K562 (cell line): ENCODE results near the gene CLDND2. TPM values are rescaled to one million over a fixed set of nuclear protein-coding genes. Genes with fewer than 3 reads are reported as not detected.

Source experiments
- BDP1 ChIP-seq: IDR thresholded peaks from 3 replicates; pipeline ENCODE4 v1.6.1; 2011; ENCODE audit not compliant: insufficient read length, insufficient read depth
- CBX3 ChIP-seq, 2 experiments: IDR thresholded peaks; 1 replicate in 1 of 2; 2 replicates in 1 of 2; pipeline ENCODE4 v1.6.1; 2012; ENCODE audit warnings: inconsistent platforms in 2 of 2, low read length in 2 of 2, borderline replicate concordance in 1 of 2, control low read depth in 1 of 2
- ERF ChIP-seq: fragments of 450-650 bp; formaldehyde crosslinking; IDR thresholded peaks from 2 replicates; pipeline ENCODE4 v1.4.0; 2020; ENCODE audit warnings: mild to moderate bottlenecking, mixed read lengths
- FOXA3 ChIP-seq, 2 experiments: fragments of 450-650 bp in 1 of 2; sonication (generic) in 1 of 2; formaldehyde crosslinking; IDR thresholded peaks in 1 of 2; conservative IDR thresholded peaks in 1 of 2; 2 replicates each; pipeline versions ENCODE4 v1.4.0 to v1.8.0; 2020 to 2022; ENCODE audit warnings: mild to moderate bottlenecking in 2 of 2, missing genetic modification reagents in 1 of 2
- GABPA ChIP-seq: fragments of 200-800 bp; sonication (Bioruptor generic); conservative IDR thresholded peaks from 2 replicates; pipeline ENCODE4 v1.6.1; 2016; ENCODE audit warnings: low read depth, missing genetic modification characterization, missing compliant biosample characterization
- HDAC8 ChIP-seq: fragments of 450-650 bp; IDR thresholded peaks from 2 replicates; pipeline ENCODE4 v1.6.1; 2016; ENCODE audit warnings: mild to moderate bottlenecking, missing genetic modification characterization, moderate library complexity, missing compliant biosample characterization
- NCOR1 ChIP-seq: fragments of 450-650 bp; IDR thresholded peaks from 2 replicates; pipeline ENCODE4 v1.6.1; 2016; ENCODE audit warnings: mild to moderate bottlenecking, moderate library complexity
- NFRKB ChIP-seq: fragments of 450-650 bp; IDR thresholded peaks from 2 replicates; pipeline ENCODE4 v1.6.1; 2016; ENCODE audit warnings: low read depth
- RAD51 ChIP-seq: fragments of 450-650 bp; IDR thresholded peaks from 2 replicates; pipeline ENCODE4 v1.7.1; 2016; ENCODE audit warnings: low read depth, mild to moderate bottlenecking, borderline replicate concordance
- SIN3B ChIP-seq: fragments of 450-650 bp; IDR thresholded peaks from 2 replicates; pipeline ENCODE4 v1.6.1; 2017; ENCODE audit warnings: low read depth, mild to moderate bottlenecking, moderate library complexity
- SMAD4 ChIP-seq: fragments of 250-450 bp; sonication (Bioruptor Pico); conservative IDR thresholded peaks from 2 replicates; pipeline ENCODE4 v1.8.0; 2021; ENCODE audit warnings: inconsistent platforms, mild to moderate bottlenecking, moderate library complexity
- TCF7 ChIP-seq: sonication (generic); IDR thresholded peaks from 2 replicates; pipeline ENCODE4 v1.6.1; 2016; ENCODE audit warnings: antibody characterized with exemption, borderline replicate concordance
- ZNF354B ChIP-seq: fragments of 250-450 bp; sonication (Bioruptor Pico); IDR thresholded peaks from 2 replicates; pipeline ENCODE4 v1.4.0; 2020
- polyA plus RNA-seq, 8 experiments: library from polyadenylated mRNA; depleted of rRNA in 4 of 8; stranded (reverse) in 5 of 8; unstranded in 3 of 8; fragments of >200 nt; fragmentation: Nextera tagmentation in 2 of 8; fragmentation: Illumina TruSeq in 1 of 8; extraction: Ambion mirVana in 2 of 8; extraction: Trizol in 1 of 8; gene quantifications; 2 replicates each; pipeline versions ENCODE4 v1.2.1 to v1.2.3, GENCODE V29; 2011 to 2014; ENCODE audit warnings: inconsistent platforms in 1 of 8, missing spikeins in 1 of 8
- total RNA-seq, 7 experiments: library from RNA; depleted of rRNA in 6 of 7; stranded (reverse); fragments of >200 nt in 6 of 7; fragmentation: Illumina TruSeq in 2 of 7; extraction: Trizol in 2 of 7; gene quantifications; 2 replicates each; pipeline versions ENCODE4 v1.2.1 to v1.2.3, GENCODE V29; 2011 to 2021; ENCODE audit warnings: low replicate concordance in 1 of 7
- TF ChIP-seq, protein P1 (sequence below): fragments of 250-450 bp; sonication (Bioruptor Pico); IDR thresholded peaks from 2 replicates; pipeline ENCODE4 v1.4.0; 2020
- TF ChIP-seq, protein P2 (sequence below): IDR thresholded peaks from 2 replicates; pipeline ENCODE4 v1.6.1; 2016; ENCODE audit warnings: missing genetic modification characterization, missing compliant biosample characterization
- TF ChIP-seq, protein P3 (sequence below): sonication (generic); formaldehyde crosslinking; IDR thresholded peaks from 2 replicates; pipeline ENCODE4 v1.9.0; 2022; ENCODE audit warnings: mild to moderate bottlenecking, missing genetic modification reagents
- TF ChIP-seq, protein P4 (sequence below): fragments of 450-650 bp; IDR thresholded peaks from 2 replicates; pipeline ENCODE4 v1.6.1; 2016; ENCODE audit warnings: low read depth

CLDND2 gene
- total and polyA plus RNA-seq, 9 of the 15 experiments (the other 6 are each of a cell fraction or from before 2014, with no cell fraction given): 0.45 to 4.0 (median 1.2) TPM; not detected in 3

GRCh38 chr19:51323481-51324166, 45.2 kb downstream of the CLDND2 start (continued):
- TF ChIP-seq, protein P1, sequence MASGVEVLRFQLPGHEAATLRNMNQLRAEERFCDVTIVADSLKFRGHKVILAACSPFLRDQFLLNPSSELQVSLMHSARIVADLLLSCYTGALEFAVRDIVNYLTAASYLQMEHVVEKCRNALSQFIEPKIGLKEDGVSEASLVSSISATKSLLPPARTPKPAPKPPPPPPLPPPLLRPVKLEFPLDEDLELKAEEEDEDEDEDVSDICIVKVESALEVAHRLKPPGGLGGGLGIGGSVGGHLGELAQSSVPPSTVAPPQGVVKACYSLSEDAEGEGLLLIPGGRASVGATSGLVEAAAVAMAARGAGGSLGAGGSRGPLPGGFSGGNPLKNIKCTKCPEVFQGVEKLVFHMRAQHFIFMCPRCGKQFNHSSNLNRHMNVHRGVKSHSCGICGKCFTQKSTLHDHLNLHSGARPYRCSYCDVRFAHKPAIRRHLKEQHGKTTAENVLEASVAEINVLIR (CRISPR knock-in tag): no peak
- TF ChIP-seq HDAC8 (no peak), CBX3 (IDR thresholded peaks at IDR 0.05; ENCODE audit: borderline replicate concordance in 1 of 2, low read length in 2 of 2) (no peak), NFRKB (no peak), BDP1 (no peak), NCOR1 (no peak), ZNF354B (CRISPR knock-in tag) (no peak), SMAD4 (CRISPR knock-in tag) (no peak), ERF (no peak), RAD51 (peak; percentile 27; the same call in 1 of the 2 replicates), SIN3B (no peak), GABPA (tag) (no peak), TCF7 (no peak), FOXA3 (CRISPR knock-in tag; conservative IDR thresholded peaks at IDR 0.05 in 1 of 2, IDR thresholded peaks at IDR 0.05 in 1 of 2) (no peak)
- TF ChIP-seq, protein P2, sequence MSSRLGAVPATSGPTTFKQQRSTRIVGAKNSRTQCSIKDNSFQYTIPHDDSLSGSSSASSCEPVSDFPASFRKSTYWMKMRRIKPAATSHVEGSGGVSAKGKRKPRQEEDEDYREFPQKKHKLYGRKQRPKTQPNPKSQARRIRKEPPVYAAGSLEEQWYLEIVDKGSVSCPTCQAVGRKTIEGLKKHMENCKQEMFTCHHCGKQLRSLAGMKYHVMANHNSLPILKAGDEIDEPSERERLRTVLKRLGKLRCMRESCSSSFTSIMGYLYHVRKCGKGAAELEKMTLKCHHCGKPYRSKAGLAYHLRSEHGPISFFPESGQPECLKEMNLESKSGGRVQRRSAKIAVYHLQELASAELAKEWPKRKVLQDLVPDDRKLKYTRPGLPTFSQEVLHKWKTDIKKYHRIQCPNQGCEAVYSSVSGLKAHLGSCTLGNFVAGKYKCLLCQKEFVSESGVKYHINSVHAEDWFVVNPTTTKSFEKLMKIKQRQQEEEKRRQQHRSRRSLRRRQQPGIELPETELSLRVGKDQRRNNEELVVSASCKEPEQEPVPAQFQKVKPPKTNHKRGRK (tag): no peak
- TF ChIP-seq, protein P3, sequence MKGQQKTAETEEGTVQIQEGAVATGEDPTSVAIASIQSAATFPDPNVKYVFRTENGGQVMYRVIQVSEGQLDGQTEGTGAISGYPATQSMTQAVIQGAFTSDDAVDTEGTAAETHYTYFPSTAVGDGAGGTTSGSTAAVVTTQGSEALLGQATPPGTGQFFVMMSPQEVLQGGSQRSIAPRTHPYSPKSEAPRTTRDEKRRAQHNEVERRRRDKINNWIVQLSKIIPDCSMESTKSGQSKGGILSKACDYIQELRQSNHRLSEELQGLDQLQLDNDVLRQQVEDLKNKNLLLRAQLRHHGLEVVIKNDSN (CRISPR knock-in tag): peak; percentile 66
- TF ChIP-seq, protein P4, sequence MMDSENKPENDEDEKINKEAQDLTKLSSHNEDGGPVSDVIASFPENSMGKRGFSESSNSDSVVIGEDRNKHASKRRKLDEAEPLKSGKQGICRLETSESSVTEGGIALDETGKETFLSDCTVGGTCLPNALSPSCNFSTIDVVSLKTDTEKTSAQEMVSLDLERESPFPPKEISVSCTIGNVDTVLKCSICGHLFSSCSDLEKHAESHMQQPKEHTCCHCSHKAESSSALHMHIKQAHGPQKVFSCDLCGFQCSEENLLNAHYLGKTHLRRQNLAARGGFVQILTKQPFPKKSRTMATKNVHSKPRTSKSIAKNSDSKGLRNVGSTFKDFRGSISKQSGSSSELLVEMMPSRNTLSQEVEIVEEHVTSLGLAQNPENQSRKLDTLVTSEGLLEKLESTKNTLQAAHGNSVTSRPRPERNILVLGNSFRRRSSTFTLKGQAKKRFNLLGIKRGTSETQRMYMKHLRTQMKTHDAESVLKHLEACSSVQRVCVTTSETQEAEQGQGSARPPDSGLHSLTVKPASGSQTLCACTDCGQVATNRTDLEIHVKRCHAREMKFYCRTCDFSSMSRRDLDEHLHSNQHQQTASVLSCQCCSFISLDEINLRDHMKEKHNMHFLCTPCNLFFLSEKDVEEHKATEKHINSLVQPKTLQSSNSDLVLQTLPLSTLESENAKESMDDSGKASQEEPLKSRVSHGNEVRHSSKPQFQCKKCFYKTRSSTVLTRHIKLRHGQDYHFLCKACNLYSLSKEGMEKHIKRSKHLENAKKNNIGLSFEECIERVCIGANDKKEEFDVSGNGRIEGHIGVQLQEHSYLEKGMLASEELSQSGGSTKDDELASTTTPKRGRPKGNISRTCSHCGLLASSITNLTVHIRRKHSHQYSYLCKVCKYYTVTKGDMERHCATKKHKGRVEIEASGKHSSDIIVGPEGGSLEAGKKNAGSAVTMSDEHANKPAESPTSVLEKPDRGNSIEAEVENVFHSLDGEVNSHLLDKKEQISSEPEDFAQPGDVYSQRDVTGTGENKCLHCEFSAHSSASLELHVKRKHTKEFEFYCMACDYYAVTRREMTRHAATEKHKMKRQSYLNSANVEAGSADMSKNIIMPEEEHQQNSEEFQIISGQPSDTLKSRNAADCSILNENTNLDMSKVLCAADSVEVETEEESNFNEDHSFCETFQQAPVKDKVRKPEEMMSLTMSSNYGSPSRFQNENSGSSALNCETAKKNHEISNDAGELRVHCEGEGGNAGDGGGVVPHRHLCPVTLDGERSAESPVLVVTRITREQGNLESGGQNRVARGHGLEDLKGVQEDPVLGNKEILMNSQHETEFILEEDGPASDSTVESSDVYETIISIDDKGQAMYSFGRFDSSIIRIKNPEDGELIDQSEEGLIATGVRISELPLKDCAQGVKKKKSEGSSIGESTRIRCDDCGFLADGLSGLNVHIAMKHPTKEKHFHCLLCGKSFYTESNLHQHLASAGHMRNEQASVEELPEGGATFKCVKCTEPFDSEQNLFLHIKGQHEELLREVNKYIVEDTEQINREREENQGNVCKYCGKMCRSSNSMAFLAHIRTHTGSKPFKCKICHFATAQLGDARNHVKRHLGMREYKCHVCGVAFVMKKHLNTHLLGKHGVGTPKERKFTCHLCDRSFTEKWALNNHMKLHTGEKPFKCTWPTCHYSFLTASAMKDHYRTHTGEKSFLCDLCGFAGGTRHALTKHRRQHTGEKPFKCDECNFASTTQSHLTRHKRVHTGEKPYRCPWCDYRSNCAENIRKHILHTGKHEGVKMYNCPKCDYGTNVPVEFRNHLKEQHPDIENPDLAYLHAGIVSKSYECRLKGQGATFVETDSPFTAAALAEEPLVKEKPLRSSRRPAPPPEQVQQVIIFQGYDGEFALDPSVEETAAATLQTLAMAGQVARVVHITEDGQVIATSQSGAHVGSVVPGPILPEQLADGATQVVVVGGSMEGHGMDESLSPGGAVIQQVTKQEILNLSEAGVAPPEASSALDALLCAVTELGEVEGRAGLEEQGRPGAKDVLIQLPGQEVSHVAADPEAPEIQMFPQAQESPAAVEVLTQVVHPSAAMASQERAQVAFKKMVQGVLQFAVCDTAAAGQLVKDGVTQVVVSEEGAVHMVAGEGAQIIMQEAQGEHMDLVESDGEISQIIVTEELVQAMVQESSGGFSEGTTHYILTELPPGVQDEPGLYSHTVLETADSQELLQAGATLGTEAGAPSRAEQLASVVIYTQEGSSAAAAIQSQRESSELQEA: no peak
